ENCODE data around the gene ASIC1. TPM values are rescaled to one million over a fixed set of nuclear protein-coding genes. Genes with fewer than 3 reads are reported as not detected.

Gene ASIC1
- total RNA-seq, 2 experiments from 2014 or later: 1.5 to 2.8 TPM

- Mint-ChIP-seq H3K27me3 (peaks cover 5% of the 10 kb centered on the region), H3K27ac (no peak overlapping the region), H3K36me3 (ENCODE audit: low read depth) (no peaks in the 10 kb centered on the region), H3K4me1 (ENCODE audit: low read depth) (peaks cover 7% of the 10 kb centered on the region), H3K4me3 (no peak overlapping the region), H3K9me3 (no peaks in the 10 kb centered on the region)
- ChIA-PET CTCF (interaction anchor here (0.6 to 1.4 kb wide), 7 partner anchors 10 to 106 kb away, joined by 3 to 6 read pairs (median 3); partner anchors contain the start of genes COX14 and SMARCD1), POLR2A (no interaction called here)
- H3K27me3 ChIP-seq (ENCODE audit: control insufficient read depth in 1 of 2, insufficient read depth in 2 of 2, low read length in 2 of 2): no peaks in the 10 kb centered on the region
- no peaks in the 10 kb centered on the region for H3K36me3 ChIP-seq (ENCODE audit: insufficient read depth, low read length)
- intact Hi-C loops (cut with DNase I, micrococcal nuclease): loop anchor here (1.0 to 10.0 kb wide), 4 partner anchors 37 to 240 kb away; partner anchors contain the start of gene COX14 (in 1 of the 2)
- peak; percentile 82 for TF ChIP-seq CTCF (IDR thresholded peaks at IDR 0.05)
- DNase-seq: peak; percentile 63 to 88 (median 77)
- H3K4me3 ChIP-seq (ENCODE audit: low read length): no peak overlapping the region
- peaks cover 13% of the 10 kb centered on the region for H3K4me1 ChIP-seq (ENCODE audit: insufficient read depth, low read length)
- H3K27ac ChIP-seq (ENCODE audit: low read depth in 1 of 2, low read length in 2 of 2): no peak overlapping the region
- no peaks in the 10 kb centered on the region for H3K9me3 ChIP-seq (ENCODE audit: control insufficient read depth in 1 of 2, insufficient read depth in 1 of 2, low read length in 2 of 2)
- peak; percentile 95 for ATAC-seq (ENCODE audit: poor library complexity)
Observed at GRCh38 chr12:50074936-50075807, 17.8 kb downstream of the ASIC1 start.

GRCh38 chr12:50075808-50076170 is 18.4 kb downstream of the ASIC1 start:
- POLR2A ChIA-PET: no interaction called here
- Mint-ChIP-seq H3K27me3 (no peaks in the 10 kb centered on the region), H3K4me1 (ENCODE audit: low read depth) (peaks cover 1% of the 10 kb centered on the region), H3K36me3 (ENCODE audit: low read depth) (no peaks in the 10 kb centered on the region), H3K9me3 (no peaks in the 10 kb centered on the region), H3K27ac (no peak overlapping the region), H3K4me3 (no peak overlapping the region)
- ATAC-seq (ENCODE audit: poor library complexity): no peak
- no peak for DNase-seq
- CTCF ChIA-PET: interaction anchor here (0.7 to 1.4 kb wide), 3 partner anchors 9 to 10 kb away, joined by 3 read pairs; partner anchors contain the start of gene SMARCD1
- Histone ChIP-seq H3K27me3 (ENCODE audit: control insufficient read depth in 1 of 2, insufficient read depth in 2 of 2, low read length in 2 of 2) (no peaks in the 10 kb centered on the region), H3K4me1 (ENCODE audit: insufficient read depth, low read length) (peaks cover 8% of the 10 kb centered on the region), H3K36me3 (ENCODE audit: insufficient read depth, low read length) (no peaks in the 10 kb centered on the region), H3K27ac (ENCODE audit: low read depth in 1 of 2, low read length in 2 of 2) (no peak overlapping the region), H3K9me3 (ENCODE audit: control insufficient read depth in 1 of 2, insufficient read depth in 1 of 2, low read length in 2 of 2) (no peaks in the 10 kb centered on the region), H3K4me3 (ENCODE audit: low read length) (no peak overlapping the region)
- intact Hi-C loops (cut with DNase I, micrococcal nuclease): loop anchor here (1.0 to 10.0 kb wide), 4 partner anchors 37 to 239 kb away; partner anchors contain the start of gene COX14 (in 1 of the 2)
- TF ChIP-seq CTCF (IDR thresholded peaks at IDR 0.05): no peak

GRCh38 chr12:50077099-50077498 is 19.7 kb downstream of the ASIC1 start:
- H3K27me3 ChIP-seq (ENCODE audit: control insufficient read depth in 1 of 2, insufficient read depth in 2 of 2, low read length in 2 of 2): no peaks in the 10 kb centered on the region
- POLR2A ChIA-PET: no interaction called here
- no peak overlapping the region for H3K27ac Mint-ChIP-seq

More at GRCh38 chr12:50077099-50077498, 19.7 kb downstream of the ASIC1 start:
- ATAC-seq (ENCODE audit: poor library complexity) (no peak), DNase-seq (no peak)
- Histone ChIP-seq H3K36me3 (ENCODE audit: insufficient read depth, low read length) (no peaks in the 10 kb centered on the region), H3K4me1 (ENCODE audit: insufficient read depth, low read length) (peaks cover 8% of the 10 kb centered on the region), H3K27ac (ENCODE audit: low read depth in 1 of 2, low read length in 2 of 2) (no peak overlapping the region), H3K4me3 (ENCODE audit: low read length) (no peak overlapping the region), H3K9me3 (ENCODE audit: control insufficient read depth in 1 of 2, insufficient read depth in 1 of 2, low read length in 2 of 2) (no peaks in the 10 kb centered on the region)
- Mint-ChIP-seq H3K9me3 (no peaks in the 10 kb centered on the region), H3K4me1 (ENCODE audit: low read depth) (no peaks in the 10 kb centered on the region), H3K36me3 (ENCODE audit: low read depth) (no peaks in the 10 kb centered on the region), H3K27me3 (no peaks in the 10 kb centered on the region), H3K4me3 (no peak overlapping the region)
- no peak for TF ChIP-seq CTCF (IDR thresholded peaks at IDR 0.05)
- CTCF ChIA-PET: no interaction called here
- intact Hi-C loops (cut with DNase I, micrococcal nuclease): loop anchor here in 1 of 2 experiments (5.0 to 10.0 kb wide), 2 partner anchors 35 to 238 kb away; partner anchors contain the start of gene COX14
